Measurements from ENCODE around the gene BCAT1. TPM values are rescaled to one million over a fixed set of nuclear protein-coding genes. Genes with fewer than 3 reads are reported as not detected.

Gene BCAT1
- total and polyA plus RNA-seq, 2 donors (not counting 1 experiment from before 2014, with no cell fraction given), result 0.33 to 9.6 TPM

- no peak overlapping the region for H2AFZ ChIP-seq (ENCODE audit: insufficient read depth, low read depth, low read length, poor library complexity, severe bottlenecking)
- no peaks in the 10 kb centered on the region for H3K9me3 Mint-ChIP-seq (ENCODE audit: insufficient read depth)
- peaks cover 13% of the 10 kb centered on the region for H3K4me1 Mint-ChIP-seq
- H3K79me2 ChIP-seq (ENCODE audit: control insufficient read depth, insufficient read depth, low read length), result no peaks in the 10 kb centered on the region
- no peak overlapping the region for H3K4me3 Mint-ChIP-seq
- no peaks in the 10 kb centered on the region for H3K4me1 ChIP-seq (ENCODE audit: control insufficient read depth in 2 of 2, insufficient read depth in 2 of 2, low read length in 2 of 2)
- H3K27ac Mint-ChIP-seq, result no peak overlapping the region
- H3K36me3 ChIP-seq (replicated peaks in 1 of 2; ENCODE audit: control extremely low read depth in 1 of 2, control insufficient read depth in 1 of 2, extremely low read depth in 1 of 2, insufficient read depth in 2 of 2, low read length in 1 of 2), result no peaks in the 10 kb centered on the region
- no peaks in the 10 kb centered on the region for H4K20me1 ChIP-seq (ENCODE audit: control insufficient read depth, insufficient read depth, low read length, poor library complexity, severe bottlenecking)
- peaks cover 0 to 3% (median 0%) of the 10 kb centered on the region in 3 donors for H3K9me3 ChIP-seq (ENCODE audit: control extremely low read depth in 1 of 3, control insufficient read depth in 2 of 3, insufficient read depth in 1 of 3, low read length in 2 of 3)
- no peak overlapping the region for H3K4me3 ChIP-seq (ENCODE audit: control extremely low read depth in 1 of 5, extremely low read depth in 1 of 5, insufficient read depth in 1 of 5, low read depth in 2 of 5, low read length in 4 of 5)
- H3K27ac ChIP-seq (ENCODE audit: low read length in 2 of 2), result no peak overlapping the region
- DNase-seq, result no peak
- ChIA-PET CTCF (no interaction called here), POLR2A (no interaction called here)
- H3K9ac ChIP-seq (ENCODE audit: low read length), result no peak overlapping the region
- H3K4me2 ChIP-seq (replicated peaks; ENCODE audit: low read depth, low read length, poor library complexity, severe bottlenecking), result no peak overlapping the region
- intact Hi-C loops (cut with micrococcal nuclease), result no loop called here
- H3K27me3 ChIP-seq (replicated peaks in 1 of 4; ENCODE audit: control extremely low read depth in 1 of 4, control insufficient read depth in 3 of 4, insufficient read depth in 4 of 4, low read length in 3 of 4), result peaks cover 0 to 2% (median 0%) of the 10 kb centered on the region in 4 experiments
- no peak for TF ChIP-seq EZH2 (IDR thresholded peaks at IDR 0.05; ENCODE audit: borderline replicate concordance, insufficient read depth, low read depth, low read length, poor library complexity, severe bottlenecking)
- no peak for TF ChIP-seq CTCF (IDR thresholded peaks at IDR 0.05)
- H3K27me3 Mint-ChIP-seq, result no peaks in the 10 kb centered on the region
- ATAC-seq (ENCODE audit: low read depth), result no peak
- 40% methylated on average over 2 of the region's 18 CpGs for WGBS (ENCODE audit: insufficient coverage)
Observed at GRCh38 chr12:24955853-24956252, 7.0 kb upstream of the BCAT1 start.

DNA sequence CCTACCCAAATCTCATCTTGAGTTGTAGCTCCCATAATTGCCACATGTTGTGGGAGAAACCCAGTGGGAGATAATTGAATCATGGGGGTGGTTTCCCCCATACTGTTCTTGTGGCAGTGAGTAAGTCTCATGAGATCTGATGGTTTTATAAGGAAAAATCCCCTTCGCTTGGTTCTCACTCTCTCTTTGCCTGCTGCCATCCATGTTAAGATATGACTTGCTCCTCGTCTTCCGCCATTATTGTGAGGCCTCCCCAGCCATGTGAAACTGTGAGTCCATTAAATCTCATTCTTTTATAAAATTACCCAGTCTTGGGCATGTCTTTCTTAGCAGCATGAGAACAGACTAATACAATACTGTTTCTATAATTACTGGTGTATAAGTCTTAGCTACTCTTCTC, 6.5 kb upstream of the BCAT1 start:
- H3K27ac Mint-ChIP-seq, result no peak overlapping the region
- 80% methylated on average over 1 of the region's 3 CpGs for WGBS (ENCODE audit: insufficient coverage)

More for the DNA sequence above, 6.5 kb upstream of the BCAT1 start:
- no peaks in the 10 kb centered on the region for H3K4me1 ChIP-seq (ENCODE audit: control insufficient read depth in 2 of 2, insufficient read depth in 2 of 2, low read length in 2 of 2)
- H3K9ac ChIP-seq (ENCODE audit: low read length), result no peak overlapping the region
- no peak overlapping the region for H2AFZ ChIP-seq (ENCODE audit: insufficient read depth, low read depth, low read length, poor library complexity, severe bottlenecking)
- peaks cover 0 to under 1% (median 0%) of the 10 kb centered on the region in 3 donors for H3K9me3 ChIP-seq (ENCODE audit: control extremely low read depth in 1 of 3, control insufficient read depth in 2 of 3, insufficient read depth in 1 of 3, low read length in 2 of 3)
- intact Hi-C loops (cut with micrococcal nuclease), result no loop called here
- no peaks in the 10 kb centered on the region for H3K27me3 Mint-ChIP-seq
- TF ChIP-seq CTCF (IDR thresholded peaks at IDR 0.05) (no peak), EZH2 (IDR thresholded peaks at IDR 0.05; ENCODE audit: borderline replicate concordance, insufficient read depth, low read depth, low read length, poor library complexity, severe bottlenecking) (no peak)
- no peak overlapping the region for H3K4me2 ChIP-seq (replicated peaks; ENCODE audit: low read depth, low read length, poor library complexity, severe bottlenecking)
- peaks cover 0 to 2% (median 0%) of the 10 kb centered on the region in 4 experiments for H3K27me3 ChIP-seq (replicated peaks in 1 of 4; ENCODE audit: control extremely low read depth in 1 of 4, control insufficient read depth in 3 of 4, insufficient read depth in 4 of 4, low read length in 3 of 4)
- H3K27ac ChIP-seq (ENCODE audit: low read length in 2 of 2), result no peak overlapping the region
- peaks cover 13% of the 10 kb centered on the region for H3K4me1 Mint-ChIP-seq
- ATAC-seq (ENCODE audit: low read depth) (no peak), DNase-seq (no peak)
- ChIA-PET CTCF (no interaction called here), POLR2A (no interaction called here)
- H4K20me1 ChIP-seq (ENCODE audit: control insufficient read depth, insufficient read depth, low read length, poor library complexity, severe bottlenecking), result no peaks in the 10 kb centered on the region
- H3K36me3 ChIP-seq (replicated peaks in 1 of 2; ENCODE audit: control extremely low read depth in 1 of 2, control insufficient read depth in 1 of 2, extremely low read depth in 1 of 2, insufficient read depth in 2 of 2, low read length in 1 of 2), result no peaks in the 10 kb centered on the region
- H3K4me3 ChIP-seq (ENCODE audit: control extremely low read depth in 1 of 5, extremely low read depth in 1 of 5, insufficient read depth in 1 of 5, low read depth in 2 of 5, low read length in 4 of 5), result no peak overlapping the region
- H3K9me3 Mint-ChIP-seq (ENCODE audit: insufficient read depth), result no peaks in the 10 kb centered on the region
- H3K4me3 Mint-ChIP-seq, result no peak overlapping the region
- H3K79me2 ChIP-seq (ENCODE audit: control insufficient read depth, insufficient read depth, low read length), result no peaks in the 10 kb centered on the region

Data from B cell (primary cell).